HG03280 (cell line): ENCODE data around the gene RGS8.

Experiments
- ATAC-seq: cut with Tn5 transposase; IDR thresholded peaks from one replicate; pipeline ENCODE4 v1.9.1; 2021; ENCODE audit warnings: mild to moderate bottlenecking, moderate library complexity; ENCODE audit not compliant: unreplicated experiment

The RGS8 gene

GRCh38 chr1:182684116-182684828 is at the start of gene RGS8:
Gene RGS8 (minus strand): TSS chr1:182684587. CDS start chr1:182669649, 14,938 bp downstream.
- no peak for ATAC-seq

DNA sequence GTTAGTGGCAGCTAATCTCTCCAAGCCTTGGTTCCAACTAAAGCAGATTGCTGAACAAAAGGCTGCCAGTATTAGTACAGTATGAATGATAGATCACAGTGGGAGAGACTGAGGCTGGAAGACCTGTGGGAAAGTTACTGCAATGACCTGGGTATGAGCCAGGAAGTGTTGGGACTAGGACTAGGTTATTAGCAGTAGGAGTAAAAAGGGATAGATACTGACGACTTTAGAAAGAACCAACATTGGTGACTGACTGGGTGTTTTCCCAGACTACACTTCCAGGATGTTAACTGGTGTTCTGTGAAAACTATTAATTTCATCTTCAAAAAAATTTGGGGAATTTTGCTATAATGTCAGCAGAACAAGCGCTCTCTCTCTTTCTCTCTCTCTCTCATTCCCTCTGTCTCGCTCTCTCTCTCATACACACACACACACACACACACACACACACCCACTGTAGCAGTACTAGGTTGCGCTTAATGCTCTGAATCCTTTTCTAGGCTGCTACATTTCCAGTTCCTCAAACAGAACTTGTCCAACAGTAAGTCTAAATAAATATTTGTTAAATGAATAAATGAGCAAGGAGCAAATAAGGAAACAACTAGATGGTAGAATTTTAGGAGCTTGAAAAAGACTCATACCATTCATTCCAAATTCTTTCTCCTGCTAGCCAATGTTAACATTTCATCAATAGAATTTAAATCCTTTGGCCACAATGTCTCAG is 47.6 kb upstream of the RGS8 start:
- no peak for ATAC-seq

- ATAC-seq: no peak
Measured at GRCh38 chr1:182726912-182727311, 42.5 kb upstream of the RGS8 start.

GRCh38 chr1:182725259-182726255 is 41.2 kb upstream of the RGS8 start:
- no peak for ATAC-seq

DNA sequence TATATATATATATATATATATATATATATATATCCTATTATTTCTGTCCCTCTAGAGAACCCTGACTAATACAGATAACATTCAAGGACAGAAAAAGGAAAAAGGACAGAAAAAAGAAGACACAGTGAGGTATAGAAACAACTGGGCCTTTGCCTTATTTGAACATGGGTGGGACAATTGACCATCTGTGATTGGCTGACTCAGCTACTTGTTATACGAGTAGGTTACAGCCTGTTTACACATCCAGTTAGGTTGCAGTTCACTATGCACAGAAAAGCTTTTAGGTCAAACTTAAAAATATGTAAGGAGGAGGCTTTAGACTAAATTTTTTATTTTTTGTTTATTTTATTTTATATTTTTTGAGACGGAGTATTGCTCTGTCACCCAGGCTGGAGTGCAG is 39.8 kb upstream of the RGS8 start:
- ATAC-seq: no peak

GRCh38 chr1:182723200-182723599 is 38.8 kb upstream of the RGS8 start:
- ATAC-seq: no peak

- no peak for ATAC-seq
Measured at GRCh38 chr1:182721525-182721924, 37.1 kb upstream of the RGS8 start.

DNA sequence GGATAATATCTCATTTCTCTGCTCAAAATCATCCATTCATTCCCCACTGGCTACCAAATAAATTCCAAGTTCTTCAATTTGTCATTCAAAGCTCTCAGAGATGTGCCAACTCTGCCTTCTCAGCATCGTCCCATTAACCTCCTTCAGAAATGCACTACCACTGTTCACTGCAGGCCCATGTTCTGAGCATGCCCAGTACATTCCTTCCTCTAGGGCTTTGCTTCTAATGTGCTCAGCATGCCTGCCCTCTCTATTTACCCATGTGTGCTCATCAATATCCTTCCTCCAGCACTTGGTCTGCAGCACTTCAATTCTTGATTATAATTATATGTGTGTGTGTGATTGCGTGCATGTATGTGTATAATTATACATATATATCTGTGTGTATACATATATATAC is 36.1 kb upstream of the RGS8 start:
- ATAC-seq: no peak

GRCh38 chr1:182719553-182719952 is 35.2 kb upstream of the RGS8 start:
- ATAC-seq: no peak

GRCh38 chr1:182718311-182718710 is 33.9 kb upstream of the RGS8 start:
- no peak for ATAC-seq

- ATAC-seq: no peak
Measured at GRCh38 chr1:182716740-182717720, 32.6 kb upstream of the RGS8 start.

DNA sequence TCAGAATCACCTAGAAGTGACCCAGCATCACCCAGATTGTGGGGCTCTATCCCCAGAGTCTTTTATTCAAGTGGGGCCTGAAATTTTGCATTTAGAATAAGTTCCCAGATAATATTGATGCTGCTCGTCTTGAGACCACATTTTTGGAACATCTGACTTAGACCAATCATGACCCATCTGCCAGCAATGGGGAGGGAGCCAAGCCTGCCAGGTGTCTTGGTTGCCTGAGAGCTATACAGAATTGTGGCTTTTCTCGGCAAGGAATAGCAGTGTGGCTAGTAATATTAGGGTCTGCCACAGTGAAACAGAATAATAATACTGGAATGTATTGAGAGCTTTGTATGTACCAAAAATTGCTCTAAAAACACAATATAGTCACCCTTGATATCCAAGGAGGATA is 31.1 kb upstream of the RGS8 start:
- no peak for ATAC-seq

DNA sequence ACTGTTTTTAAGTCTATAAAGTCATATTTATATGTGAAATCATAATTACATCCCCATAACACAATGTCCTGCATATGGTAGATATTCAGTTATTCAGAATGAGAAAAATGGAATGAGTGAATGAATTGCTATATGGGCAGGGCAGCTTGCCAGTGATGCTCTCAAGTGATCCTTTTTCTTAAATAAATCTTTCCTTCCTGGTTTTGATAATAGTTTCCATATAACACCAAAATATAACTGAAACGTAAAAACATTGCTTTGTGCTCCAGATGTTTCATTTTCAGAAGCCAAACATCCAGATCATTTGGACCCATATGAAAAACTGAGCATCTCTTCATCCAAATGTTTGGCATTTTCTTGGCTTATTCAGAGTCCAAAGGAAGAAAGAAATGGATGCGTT is 30.2 kb upstream of the RGS8 start:
- no peak for ATAC-seq

DNA sequence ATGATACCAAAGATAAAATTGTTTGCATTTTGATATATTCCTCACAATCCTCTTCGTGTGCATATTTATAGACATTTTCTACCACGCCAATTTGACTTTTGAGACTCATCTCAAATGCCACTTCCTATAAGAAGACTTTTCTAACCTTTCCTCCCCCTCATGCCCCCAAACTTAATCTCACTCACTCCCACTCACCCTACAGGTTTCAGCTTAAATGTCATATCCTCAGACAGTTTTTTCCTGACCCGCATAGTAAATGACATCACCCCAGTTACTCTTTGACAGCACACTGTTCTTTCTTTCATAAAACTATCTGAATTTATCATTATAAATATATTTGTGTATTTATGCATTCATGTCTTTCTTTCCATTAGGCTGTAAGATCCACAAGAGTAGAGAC is 29.6 kb upstream of the RGS8 start:
- no peak for ATAC-seq

DNA sequence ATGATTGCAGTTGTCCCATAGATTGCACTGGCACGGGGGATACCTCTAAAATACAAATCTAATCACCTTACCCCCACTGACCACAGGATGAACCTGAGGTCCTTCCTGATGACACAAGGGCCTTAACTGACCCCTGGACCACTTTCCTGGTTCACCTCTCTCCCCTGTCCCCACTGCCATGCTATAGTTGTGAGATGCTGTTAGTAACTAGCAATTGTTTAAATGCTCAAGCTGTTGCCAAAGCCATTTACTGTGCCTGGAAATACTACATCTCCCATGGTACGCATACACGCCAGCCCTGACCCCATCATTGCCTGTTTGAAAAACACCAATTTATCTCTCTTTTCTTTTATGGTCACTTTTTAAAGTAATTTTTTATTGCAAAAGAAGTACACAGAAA is 29.1 kb upstream of the RGS8 start:
- no peak for ATAC-seq

GRCh38 chr1:182709855-182710254 is 25.5 kb upstream of the RGS8 start:
- no peak for ATAC-seq

DNA sequence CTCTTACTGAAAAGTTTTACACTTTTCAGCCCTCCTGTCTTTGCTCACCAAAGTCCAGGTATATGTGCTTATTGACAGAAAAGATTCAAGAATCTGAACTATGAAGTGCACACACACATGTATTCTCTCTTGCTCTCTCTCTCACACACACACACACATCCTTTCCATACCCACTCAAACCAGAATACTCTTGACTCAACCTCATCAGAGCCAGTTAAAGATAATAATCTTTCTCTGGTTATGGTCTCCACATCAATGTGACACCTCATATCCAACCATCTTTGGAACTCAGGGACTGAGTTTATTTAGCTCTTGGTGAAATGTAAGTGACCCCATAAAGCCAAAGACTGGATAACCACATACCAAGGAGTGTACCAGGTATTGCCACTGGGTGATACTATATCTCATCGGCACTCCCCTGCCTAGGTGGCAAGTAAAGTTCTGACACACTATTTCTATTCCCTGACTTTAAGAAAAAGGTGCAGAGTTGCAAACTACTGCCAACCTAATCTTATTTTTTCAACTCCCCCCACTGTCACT is 24.9 kb upstream of the RGS8 start:
- ATAC-seq: no peak

GRCh38 chr1:182707122-182707521 is 22.7 kb upstream of the RGS8 start:
- ATAC-seq: no peak

DNA sequence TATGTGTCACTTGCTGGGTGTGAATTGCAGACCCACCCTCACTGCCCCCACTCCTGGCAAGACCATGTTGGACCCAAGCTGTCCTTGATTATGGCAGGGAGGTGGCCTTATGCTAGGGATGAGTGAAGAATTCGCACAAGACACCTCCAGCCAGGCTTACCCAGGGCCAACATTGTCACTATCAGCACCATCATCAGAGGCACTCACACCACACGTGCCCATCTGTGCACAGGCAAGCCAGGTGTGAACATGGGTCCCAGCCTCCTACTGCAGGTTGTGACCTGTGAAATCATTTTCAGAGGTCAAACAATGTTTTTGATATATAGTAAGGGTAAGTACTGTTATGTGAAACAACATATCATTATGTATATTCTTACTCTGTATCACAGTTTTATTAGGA is 20.3 kb upstream of the RGS8 start:
- no peak for ATAC-seq

DNA sequence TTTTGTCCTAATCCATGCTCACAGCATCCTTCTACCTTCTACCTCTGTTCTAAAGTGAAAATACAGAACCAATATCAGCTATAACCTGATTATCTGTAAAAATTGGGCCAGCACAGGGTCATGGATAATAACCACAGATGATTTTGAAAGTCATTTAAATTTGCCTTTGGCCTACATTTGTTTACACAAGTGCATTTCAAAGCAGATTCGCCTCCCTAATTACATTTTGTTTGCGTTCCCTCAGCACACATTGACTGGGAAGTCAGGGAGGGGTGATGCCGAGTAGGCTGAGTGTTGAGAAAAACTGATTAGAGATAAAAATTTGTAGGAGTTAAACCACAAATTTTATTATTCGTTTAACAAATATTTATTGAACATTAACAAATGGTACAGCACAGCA is 19.2 kb upstream of the RGS8 start:
- ATAC-seq: no peak
